Activated CD4-positive, CD25-positive, alpha-beta regulatory T cell (primary cell): ENCODE data around the gene TPCN2.

Source experiments
- DNase-seq, 4 experiments: peaks; one replicate each; lab custom pipeline; 2025; lab: John Stamatoyannopoulos, UW

TPCN2 gene

DNA sequence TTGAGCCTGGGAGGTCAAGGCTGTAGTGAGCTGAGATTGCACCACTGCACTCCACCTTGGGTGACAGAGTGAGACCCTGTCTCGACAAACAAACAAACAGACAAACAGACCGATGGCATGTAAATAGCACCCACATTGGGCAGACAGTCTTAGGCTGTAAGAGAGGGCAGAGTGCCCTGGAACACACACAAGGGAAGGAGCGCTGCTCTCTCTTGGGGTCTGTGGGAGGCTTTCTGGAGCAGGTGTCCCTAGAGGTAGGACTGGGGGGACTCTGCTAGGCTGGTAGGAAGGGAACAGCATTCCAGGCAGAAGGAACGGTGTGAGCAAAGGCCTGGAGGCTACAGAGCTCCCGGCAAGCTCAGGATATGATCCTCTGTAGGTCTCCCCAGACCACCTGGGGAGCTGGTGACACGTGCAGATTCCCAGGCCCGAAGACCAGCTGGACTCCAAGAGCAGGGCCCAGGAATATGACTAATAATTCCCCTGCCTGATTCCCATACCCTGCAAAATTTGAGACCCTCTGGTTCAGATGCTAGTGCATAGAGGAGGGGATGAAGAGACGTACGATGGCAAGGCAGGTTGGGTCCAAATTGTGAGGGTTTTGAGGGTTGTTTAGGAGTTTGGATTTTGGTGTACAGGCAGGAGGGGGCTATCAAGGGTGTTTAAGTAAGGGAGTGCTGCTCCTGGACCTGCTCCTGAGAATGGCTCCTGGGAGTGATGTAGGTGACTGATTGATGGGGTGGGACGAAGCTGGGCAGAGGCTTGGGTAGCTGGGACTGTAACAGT is 118.6 kb downstream of the TPCN2 start:
- no peak for DNase-seq

GRCh38 chr11:69167916-69168691 is 119.4 kb downstream of the TPCN2 start:
- no peak for DNase-seq

GRCh38 chr11:69169479-69169878 is 120.7 kb downstream of the TPCN2 start:
- DNase-seq: no peak

GRCh38 chr11:69170704-69171103 is 122.0 kb downstream of the TPCN2 start:
- no peak for DNase-seq

DNA sequence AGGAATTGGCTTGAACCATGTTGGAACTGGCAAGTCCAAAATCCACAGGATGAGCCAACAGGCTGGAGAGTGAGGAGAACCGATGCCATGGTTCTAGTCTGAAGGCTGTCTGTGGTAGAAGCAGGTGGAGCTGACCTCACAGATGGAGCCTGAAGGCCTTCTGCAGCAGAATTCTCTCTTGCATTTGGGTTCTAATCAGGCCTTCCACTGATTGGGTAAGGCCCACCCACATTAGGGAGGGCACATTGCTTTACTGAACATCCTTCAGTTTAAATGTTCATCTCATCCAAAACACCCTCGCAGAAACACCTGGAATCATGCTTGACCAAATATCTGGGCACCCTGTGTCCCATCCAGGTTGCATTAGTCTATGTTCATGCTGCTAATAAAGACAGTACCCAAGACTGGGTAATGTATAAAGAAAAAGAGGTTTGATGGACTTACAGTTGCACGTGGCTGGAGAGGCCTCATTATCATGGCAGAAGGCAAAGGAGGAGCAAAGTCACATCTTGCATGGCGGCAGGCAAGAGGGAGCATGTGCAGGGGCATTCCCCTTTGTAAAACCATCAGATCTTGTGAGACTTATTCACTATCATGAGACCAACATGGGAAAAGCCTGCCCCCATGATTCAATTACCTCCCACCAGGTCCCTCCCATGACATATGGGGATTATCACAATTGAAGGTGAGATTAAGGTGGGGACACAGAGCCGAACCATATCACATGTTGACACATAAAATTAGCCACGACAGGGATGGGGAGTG is 122.9 kb downstream of the TPCN2 start:
- no peak for DNase-seq

GRCh38 chr11:69172674-69173073 is 123.9 kb downstream of the TPCN2 start:
- no peak for DNase-seq

DNA sequence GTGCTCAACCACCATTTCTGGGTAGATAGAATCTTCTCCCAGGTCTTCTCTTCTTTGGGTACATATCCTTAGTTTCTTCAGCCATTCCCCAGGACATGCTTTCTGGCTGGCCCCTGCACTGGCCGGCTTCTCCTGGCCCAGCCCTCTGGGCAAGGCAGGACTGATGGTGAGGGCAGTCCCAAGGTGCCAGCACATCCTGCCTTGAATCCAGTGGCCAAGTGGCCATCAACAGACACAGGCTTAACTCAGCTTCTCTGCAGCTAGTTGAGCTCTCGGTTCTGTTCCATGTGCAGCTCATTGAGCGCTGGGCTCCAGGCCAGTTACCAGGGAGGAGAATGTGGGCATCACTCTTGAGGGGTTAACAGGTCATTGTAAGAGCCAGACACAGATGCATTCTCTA is 124.6 kb downstream of the TPCN2 start:
- no peak for DNase-seq

GRCh38 chr11:69173925-69174581 is 125.3 kb downstream of the TPCN2 start:
- no peak for DNase-seq

- DNase-seq: no peak
These were observed 126.1 kb downstream of the TPCN2 start for GRCh38 chr11:69174841-69175240.

- no peak for DNase-seq
These were observed 130.2 kb downstream of the TPCN2 start for GRCh38 chr11:69178819-69179482.

DNA sequence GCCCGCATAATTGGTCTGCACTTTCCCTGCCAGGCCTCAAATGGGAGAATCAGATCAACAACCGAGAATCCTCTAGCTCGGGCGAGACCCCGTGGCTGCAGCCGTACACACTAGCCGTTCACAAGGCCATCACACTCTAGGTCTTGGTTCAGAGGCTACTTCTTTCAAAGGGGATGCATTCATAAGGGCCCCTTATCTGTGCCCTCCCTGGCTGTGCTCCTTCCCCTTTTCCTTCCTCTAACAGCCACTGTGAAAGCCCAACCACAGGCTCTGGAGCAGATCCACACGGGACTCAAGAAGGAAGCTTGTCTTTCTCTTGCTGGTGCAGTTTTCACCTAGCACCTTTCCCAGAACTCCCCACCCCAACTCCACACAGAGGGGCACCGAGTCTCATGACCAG is 131.5 kb downstream of the TPCN2 start:
- no peak for DNase-seq

DNA sequence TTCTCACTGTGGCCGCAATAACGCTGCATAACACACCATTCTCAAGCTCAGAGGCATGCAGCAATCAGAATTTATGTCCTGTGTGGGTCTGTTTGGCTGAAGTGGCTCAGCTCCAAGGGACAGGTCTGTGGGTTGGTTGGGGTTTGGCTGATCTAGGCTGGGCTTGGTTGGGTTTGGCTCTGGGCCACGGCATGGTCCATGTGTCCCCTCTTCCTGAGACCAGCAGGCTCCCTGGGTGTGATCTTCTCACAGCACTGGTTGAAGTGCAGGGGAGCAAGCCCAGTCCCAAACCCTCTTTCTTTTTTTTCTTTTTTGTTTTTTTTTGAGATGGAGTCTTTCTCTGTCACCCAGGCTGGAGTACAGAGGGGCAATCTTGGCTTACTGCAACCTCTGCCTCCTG is 132.0 kb downstream of the TPCN2 start:
- DNase-seq: no peak

DNA sequence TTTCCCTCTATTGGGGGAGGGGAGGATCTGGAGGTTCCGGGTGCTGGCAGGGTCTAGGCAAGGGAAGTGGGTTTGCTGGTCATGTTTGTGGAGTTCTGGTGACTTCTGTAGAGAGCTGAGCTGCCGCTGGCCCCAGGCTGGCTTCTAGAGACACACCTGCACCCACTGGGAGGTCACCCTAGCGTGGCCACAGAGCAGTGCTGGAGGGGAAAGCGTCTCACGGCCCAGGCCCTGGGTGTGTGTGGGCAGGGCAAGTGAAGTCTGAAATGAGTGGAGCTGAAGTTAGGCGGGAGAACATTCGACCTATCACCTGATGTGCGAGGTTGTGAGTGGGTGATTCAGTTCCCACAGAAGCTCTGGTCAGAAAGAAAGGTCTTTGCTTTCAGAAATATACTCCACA is 134.9 kb downstream of the TPCN2 start:
- no peak for DNase-seq
